ENCODE results near the gene IL17B. TPM values are rescaled to one million over a fixed set of nuclear protein-coding genes. Genes with fewer than 3 reads are reported as not detected.

The IL17B gene
- total and polyA plus RNA-seq, 2 experiments from 2014 or later = 0.43 TPM; not detected in 1

DNA sequence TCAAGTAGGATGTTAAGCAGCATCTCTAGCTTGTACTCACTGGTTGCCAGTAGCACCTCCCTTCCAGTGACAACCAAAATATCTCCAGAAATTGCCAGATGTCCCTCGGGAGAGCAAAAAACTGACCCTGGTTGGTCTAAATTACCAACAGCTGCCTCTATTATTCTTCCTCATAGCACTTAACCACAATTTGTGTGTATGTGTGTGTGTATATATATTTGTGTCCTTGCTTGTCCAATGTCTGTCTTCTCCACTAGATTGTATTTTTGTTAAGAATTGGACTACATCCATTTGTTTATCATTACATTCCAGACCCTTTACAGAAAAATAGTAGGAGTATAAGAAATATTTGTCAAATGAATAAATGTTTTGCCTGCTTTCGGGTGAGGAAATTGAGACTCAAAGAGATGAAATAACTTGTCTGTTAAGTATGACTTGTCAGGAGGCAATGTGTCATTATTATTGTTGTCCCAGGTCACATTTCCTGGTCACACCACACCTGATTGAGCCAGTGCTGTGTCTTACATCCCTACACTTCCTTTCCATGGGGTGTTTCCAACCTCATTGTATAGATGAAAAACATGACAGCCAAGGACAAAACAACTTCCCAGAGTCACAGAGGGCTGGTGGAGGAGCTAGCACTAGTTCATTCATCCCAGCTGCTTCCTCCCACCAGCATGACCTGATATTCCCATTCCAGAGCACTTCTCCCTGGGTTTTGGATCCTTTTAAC is 45.2 kb downstream of the IL17B start:
- H3K36me3 ChIP-seq (ENCODE audit: low read depth) = no peaks in the 10 kb centered on the region
- H3K27ac ChIP-seq = no peak overlapping the region
- no peaks in the 10 kb centered on the region for H4K20me1 ChIP-seq (ENCODE audit: insufficient read depth)
- peak; percentile 32 for DNase-seq
- peak overlapping the region; percentile 9 for H3K4me2 ChIP-seq (ENCODE audit: unreplicated experiment)
- H3K9me3 ChIP-seq (ENCODE audit: low read depth) = no peaks in the 10 kb centered on the region
- no peak overlapping the region for H3K9ac ChIP-seq
- H3K4me3 ChIP-seq = no peak overlapping the region
- TF ChIP-seq EZH2 (IDR thresholded peaks at IDR 0.05; ENCODE audit: insufficient read depth, poor library complexity, severe bottlenecking) = no peak
- H3K4me1 ChIP-seq (ENCODE audit: insufficient read depth) = peaks cover 14% of the 10 kb centered on the region
- WGBS, 2 experiments (ENCODE audit: low coverage in 1 of 2, low lambda C conversion rate in 2 of 2, missing lambda C conversion rate in 2 of 2) = 42 to 51% methylated on average over 2 of the region's 2 CpGs
- peaks cover 15% of the 10 kb centered on the region; the same call in 1 of the 2 replicates for H3F3A ChIP-seq (ENCODE audit: insufficient read depth)
- H2AFZ ChIP-seq = no peak overlapping the region; the same call in 1 of the 2 replicates
- H3K27me3 ChIP-seq (replicated peaks; ENCODE audit: insufficient read depth) = no peaks in the 10 kb centered on the region
- H3K9me2 ChIP-seq (ENCODE audit: insufficient read depth) = no peaks in the 10 kb centered on the region
- in situ Hi-C loops (cut with MboI) = no loop called here
- no peaks in the 10 kb centered on the region for H3K79me2 ChIP-seq (ENCODE audit: insufficient read depth)

DNA sequence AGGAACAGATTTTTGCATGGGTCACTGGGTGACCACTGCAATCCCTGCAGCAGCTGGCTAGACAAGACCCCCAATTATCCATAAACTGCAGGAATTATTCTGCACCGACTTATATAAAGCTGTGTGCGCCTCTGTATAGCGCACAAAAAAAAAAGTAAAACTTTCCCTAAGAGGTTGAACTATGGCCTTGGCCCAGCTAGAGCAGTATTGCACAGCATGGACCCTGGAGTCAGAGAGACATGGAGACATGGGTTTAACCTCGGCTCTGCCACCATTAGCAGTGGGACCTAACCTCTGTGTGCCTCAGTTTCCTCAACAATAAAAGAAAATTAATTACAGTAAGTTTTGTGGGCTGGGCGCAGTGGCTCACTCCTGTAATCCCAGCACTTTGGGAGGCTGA is 50.9 kb downstream of the IL17B start:
- H3K4me1 ChIP-seq (ENCODE audit: insufficient read depth) = peaks cover 4% of the 10 kb centered on the region
- DNase-seq = no peak
- TF ChIP-seq EZH2 (IDR thresholded peaks at IDR 0.05; ENCODE audit: insufficient read depth, poor library complexity, severe bottlenecking) = no peak
- TF ChIP-seq EZH2phosphoT487 (IDR thresholded peaks at IDR 0.05; ENCODE audit: insufficient read depth, low read depth) = no peak
- no peaks in the 10 kb centered on the region for H4K20me1 ChIP-seq (ENCODE audit: insufficient read depth)
- no peaks in the 10 kb centered on the region for H3F3A ChIP-seq (ENCODE audit: insufficient read depth)
- H2AFZ ChIP-seq = no peak overlapping the region
- in situ Hi-C loops (cut with MboI) = no loop called here
- H3K36me3 ChIP-seq (ENCODE audit: low read depth) = no peaks in the 10 kb centered on the region
- H3K9ac ChIP-seq = no peak overlapping the region
- no peaks in the 10 kb centered on the region for H3K27me3 ChIP-seq (replicated peaks; ENCODE audit: insufficient read depth)
- H3K9me2 ChIP-seq (ENCODE audit: insufficient read depth) = no peaks in the 10 kb centered on the region
- no peak overlapping the region for H3K27ac ChIP-seq
- H3K4me3 ChIP-seq = no peak overlapping the region
- no peaks in the 10 kb centered on the region for H3K9me3 ChIP-seq (ENCODE audit: low read depth)
- H3K79me2 ChIP-seq (ENCODE audit: insufficient read depth) = no peaks in the 10 kb centered on the region
- no peak overlapping the region for H3K4me2 ChIP-seq (ENCODE audit: unreplicated experiment)
- 84 to 91% methylated on average over 5 of the region's 5 CpGs for WGBS, 2 experiments (ENCODE audit: low coverage in 1 of 2, low lambda C conversion rate in 2 of 2, missing lambda C conversion rate in 2 of 2)

DNA sequence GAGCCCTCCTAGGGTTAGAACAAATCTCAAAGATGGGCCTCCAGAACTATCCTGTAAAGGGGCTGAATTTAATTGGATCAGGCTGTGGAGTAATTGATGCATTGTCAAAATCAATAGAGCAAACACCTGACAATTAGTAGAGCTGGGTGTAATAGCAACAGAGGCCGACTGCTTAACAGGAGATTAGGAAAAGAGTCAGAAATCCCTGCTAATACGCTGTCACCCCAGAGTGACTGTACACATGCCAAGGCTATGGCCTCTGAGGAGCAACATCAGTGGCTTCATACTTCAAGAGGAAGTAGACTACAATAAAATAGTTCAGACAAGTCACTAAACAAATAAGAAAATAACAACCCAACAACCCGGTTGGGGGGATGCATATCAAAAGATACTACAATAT is 52.5 kb downstream of the IL17B start:
- Histone ChIP-seq H3K9me3 (ENCODE audit: low read depth) (no peaks in the 10 kb centered on the region), H3F3A (ENCODE audit: insufficient read depth) (0 out of 2 replicates have a peak, but pooled peaks cover 6% of the 10 kb centered on the region), H3K9ac (no peak overlapping the region), H3K27ac (no peak overlapping the region), H3K27me3 (replicated peaks; ENCODE audit: insufficient read depth) (no peaks in the 10 kb centered on the region), H3K4me3 (no peak overlapping the region), H2AFZ (no peak overlapping the region), H3K9me2 (ENCODE audit: insufficient read depth) (no peaks in the 10 kb centered on the region), H3K36me3 (ENCODE audit: low read depth) (no peaks in the 10 kb centered on the region), H4K20me1 (ENCODE audit: insufficient read depth) (no peaks in the 10 kb centered on the region), H3K4me1 (ENCODE audit: insufficient read depth) (peaks cover 7% of the 10 kb centered on the region), H3K4me2 (ENCODE audit: unreplicated experiment) (no peak overlapping the region), H3K79me2 (ENCODE audit: insufficient read depth) (no peaks in the 10 kb centered on the region)
- in situ Hi-C loops (cut with MboI) = no loop called here
- 93 to 95% methylated on average over 3 of the region's 3 CpGs for WGBS, 2 experiments (ENCODE audit: low coverage in 1 of 2, low lambda C conversion rate in 2 of 2, missing lambda C conversion rate in 2 of 2)
- TF ChIP-seq EZH2 (IDR thresholded peaks at IDR 0.05; ENCODE audit: insufficient read depth, poor library complexity, severe bottlenecking) (no peak), EZH2phosphoT487 (IDR thresholded peaks at IDR 0.05; ENCODE audit: insufficient read depth, low read depth) (no peak)
- DNase-seq = no peak

DNA sequence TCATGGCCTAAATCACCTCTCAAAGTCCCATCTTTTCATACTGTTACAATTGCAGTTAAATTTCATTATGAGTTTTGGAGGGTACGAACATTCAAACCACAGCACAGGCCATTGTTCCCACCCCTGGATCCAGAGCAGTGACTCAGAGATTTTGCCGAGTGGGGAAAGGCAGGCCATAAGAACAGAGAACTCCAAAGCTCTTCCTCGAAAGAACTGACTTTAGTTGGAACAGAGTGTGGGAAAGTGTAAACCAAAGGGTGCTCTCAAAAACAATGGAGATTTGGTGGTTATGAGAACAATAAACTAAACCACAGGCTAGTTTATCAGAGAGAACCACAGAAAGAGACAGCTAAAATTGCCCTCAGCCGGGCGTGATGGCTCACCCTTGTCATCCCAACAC is 53.2 kb downstream of the IL17B start:
- Histone ChIP-seq H3K79me2 (ENCODE audit: insufficient read depth) (no peaks in the 10 kb centered on the region), H2AFZ (no peak overlapping the region), H3K9me2 (ENCODE audit: insufficient read depth) (no peaks in the 10 kb centered on the region), H3K9ac (no peak overlapping the region), H3K4me2 (ENCODE audit: unreplicated experiment) (no peak overlapping the region), H3K4me1 (ENCODE audit: insufficient read depth) (peaks cover 12% of the 10 kb centered on the region), H4K20me1 (ENCODE audit: insufficient read depth) (no peaks in the 10 kb centered on the region), H3K27me3 (replicated peaks; ENCODE audit: insufficient read depth) (no peaks in the 10 kb centered on the region), H3K9me3 (ENCODE audit: low read depth) (no peaks in the 10 kb centered on the region), H3K36me3 (ENCODE audit: low read depth) (no peaks in the 10 kb centered on the region), H3F3A (ENCODE audit: insufficient read depth) (0 out of 2 replicates have a peak, but pooled peaks cover 13% of the 10 kb centered on the region), H3K4me3 (no peak overlapping the region), H3K27ac (no peak overlapping the region)
- no peak for TF ChIP-seq EZH2phosphoT487 (IDR thresholded peaks at IDR 0.05; ENCODE audit: insufficient read depth, low read depth)
- TF ChIP-seq EZH2 (IDR thresholded peaks at IDR 0.05; ENCODE audit: insufficient read depth, poor library complexity, severe bottlenecking) = no peak
- no peak for DNase-seq
- in situ Hi-C loops (cut with MboI) = no loop called here
- 96% methylated on average over 5 of the region's 5 CpGs for WGBS, 2 experiments (ENCODE audit: low coverage in 1 of 2, low lambda C conversion rate in 2 of 2, missing lambda C conversion rate in 2 of 2)
